ENCODE results near the gene NFKBIA.
"Not testable (repeated sequence)": the region's sequence is repeated elsewhere in the genome, so short reads cannot be mapped to it uniquely, and the experiment has no call there.

The NFKBIA gene

DNA sequence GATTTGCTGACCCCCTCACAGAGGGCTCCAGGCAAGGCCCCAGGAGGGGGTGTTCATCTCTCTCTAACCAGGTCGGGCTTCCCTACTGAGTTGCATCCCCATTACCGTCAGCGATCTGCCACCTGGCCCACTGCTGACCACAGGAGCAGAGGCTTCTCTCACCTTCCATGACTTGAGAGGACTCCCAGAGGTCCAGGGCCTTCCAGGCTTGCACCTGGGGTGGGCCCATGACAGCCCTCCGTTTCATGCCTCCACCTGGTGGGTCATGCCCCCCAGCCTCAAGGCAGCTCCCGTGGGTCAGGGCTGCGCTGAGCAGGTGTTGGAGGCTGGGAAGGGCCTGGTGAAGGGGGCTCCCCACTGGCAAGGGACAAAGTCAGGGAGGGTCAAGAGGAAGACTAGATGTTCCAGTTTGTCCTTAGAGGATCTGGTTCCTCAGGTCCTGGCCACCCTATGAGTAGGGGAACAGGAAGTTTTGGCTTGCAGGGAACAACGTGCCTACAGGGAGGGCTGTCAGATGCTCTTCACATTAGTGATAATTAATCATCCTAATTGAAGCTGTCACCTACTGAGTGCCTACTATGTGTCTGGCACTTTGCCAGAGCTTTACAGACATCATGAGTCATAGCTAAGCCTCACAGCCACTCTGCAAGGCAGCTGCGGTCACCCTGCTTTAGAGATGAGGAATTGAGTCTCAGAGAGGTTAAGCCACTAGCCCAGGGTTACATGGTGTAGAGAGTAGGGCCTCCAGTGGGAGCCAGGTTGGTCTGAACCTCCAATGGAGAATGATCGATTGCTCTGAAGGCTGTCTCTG, 13.8 kb downstream of the NFKBIA start:
- no peak for DNase-seq

- DNase-seq: no peak
Observed at GRCh38 chr14:35389315-35389667, 15.3 kb downstream of the NFKBIA start.

DNA sequence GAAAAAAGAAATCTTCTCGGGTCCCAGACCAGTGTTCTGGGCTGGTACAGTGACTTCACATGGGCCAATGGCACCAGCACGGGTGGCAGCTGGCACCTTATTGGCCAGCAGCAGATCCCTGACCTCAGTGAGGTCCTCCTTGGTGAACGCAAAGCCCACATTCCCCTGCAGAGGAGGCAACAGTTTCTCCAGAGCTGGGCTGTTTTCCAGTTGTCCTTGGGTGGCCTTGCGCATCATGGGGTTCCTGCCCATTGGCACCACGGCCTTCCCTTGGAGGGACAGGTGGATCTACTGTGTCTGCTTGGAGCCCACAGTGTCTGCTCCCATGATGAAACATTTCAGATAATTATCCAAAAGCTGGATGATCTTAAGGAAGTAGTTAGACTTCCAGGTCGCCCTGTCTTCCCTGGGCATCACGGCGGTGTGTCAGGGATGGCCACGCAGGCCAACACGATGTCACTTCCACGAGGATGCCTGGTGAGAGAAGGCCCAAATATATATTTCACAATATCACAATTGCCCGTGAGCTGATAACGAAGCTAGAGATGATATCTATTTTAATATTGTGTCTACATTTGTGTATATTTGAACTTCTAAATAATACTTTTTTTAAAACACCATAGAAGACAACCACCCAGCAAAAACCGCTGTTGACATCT, 15.8 kb downstream of the NFKBIA start:
- DNase-seq: no peak

- no peak for DNase-seq
Observed at GRCh38 chr14:35387713-35388579, 16.6 kb downstream of the NFKBIA start.

DNA sequence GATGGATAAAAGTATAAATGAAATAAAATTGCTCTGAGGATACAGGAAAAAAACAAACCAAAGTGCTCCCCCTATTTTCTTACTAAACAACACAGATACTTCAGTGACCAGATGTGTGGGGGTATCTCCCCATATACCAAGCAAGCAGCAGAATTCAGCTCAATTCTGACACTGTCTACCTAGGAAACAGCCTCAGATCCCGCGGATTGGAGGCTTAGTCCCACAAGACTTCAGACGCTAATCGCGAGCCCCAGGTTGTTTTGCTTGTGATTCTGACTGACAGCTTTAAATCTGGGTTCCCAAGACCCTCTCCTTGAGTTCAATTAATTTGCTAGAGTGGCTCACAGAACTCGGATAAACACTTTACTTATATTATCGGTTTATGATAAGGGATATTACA, 17.3 kb downstream of the NFKBIA start:
- DNase-seq: no peak

DNA sequence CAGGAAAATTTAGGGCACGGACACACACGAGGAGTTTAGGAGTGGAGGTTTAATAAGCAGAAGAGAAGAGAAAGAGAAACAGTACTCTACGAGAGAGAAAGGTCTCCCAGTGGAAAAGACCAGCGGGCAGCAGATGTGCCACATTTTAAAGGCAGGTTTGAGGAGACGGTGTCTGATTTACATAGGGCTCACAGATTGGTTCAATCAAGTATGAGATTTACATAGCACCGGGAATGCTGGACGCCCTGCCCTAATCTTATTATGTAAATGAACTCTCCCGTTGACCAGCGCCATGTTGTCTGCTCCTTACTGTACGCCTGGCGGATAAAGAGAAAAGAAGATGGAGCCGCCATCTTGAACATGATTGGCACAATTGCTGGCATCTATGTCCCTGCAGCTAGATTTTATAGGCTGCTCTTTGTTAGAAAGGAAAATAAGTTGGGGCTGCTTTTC, 17.9 kb downstream of the NFKBIA start:
- no peak for DNase-seq

- DNase-seq: peak; percentile 89
Observed at GRCh38 chr14:35385042-35385839, 19.3 kb downstream of the NFKBIA start.

- DNase-seq: peak; percentile 87
Observed at GRCh38 chr14:35384455-35385041, 20.0 kb downstream of the NFKBIA start.

DNA sequence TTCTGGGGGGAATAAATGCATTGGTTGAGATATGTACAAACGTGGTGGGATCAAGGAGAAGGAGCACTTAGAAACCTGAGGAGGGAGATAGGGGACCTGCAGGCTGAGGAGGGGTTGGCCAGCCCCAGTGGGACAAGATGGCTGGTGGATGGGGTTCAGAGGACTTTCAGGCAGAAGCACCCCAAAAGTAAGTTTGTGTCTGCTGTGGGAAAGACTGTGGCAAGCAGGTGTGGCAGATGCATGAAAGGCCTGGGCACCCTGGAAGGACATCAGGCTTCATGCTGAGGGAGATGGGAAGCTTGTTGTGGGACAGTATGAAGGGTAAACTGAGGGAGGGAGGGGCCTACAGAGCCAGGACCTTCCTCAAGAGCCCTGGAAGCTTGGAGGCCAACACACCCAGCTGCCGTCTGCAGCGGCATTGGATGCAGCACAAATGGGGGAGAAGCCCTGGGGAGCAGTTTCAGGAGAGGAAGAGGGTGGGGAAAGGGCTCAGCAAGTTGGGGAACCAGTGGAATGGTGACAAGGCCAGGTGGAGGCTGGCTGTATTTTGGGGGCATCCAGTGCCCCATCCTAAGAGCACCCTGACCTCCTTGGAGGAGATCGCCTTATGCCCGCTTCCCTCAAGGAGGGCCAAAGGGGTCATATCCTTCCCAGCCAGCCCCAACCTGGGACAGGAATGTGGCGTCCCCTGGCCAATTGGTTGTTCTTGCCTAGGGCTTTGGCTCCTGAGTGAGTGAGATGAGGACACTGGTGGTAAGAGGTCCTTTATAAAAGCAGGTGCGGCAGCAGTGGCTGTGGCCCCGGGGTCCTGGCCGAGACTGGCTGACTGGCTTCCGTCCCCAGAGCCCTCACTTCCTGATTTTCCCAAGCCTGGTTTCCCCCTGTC, 20.7 kb downstream of the NFKBIA start:
- DNase-seq: no peak

DNA sequence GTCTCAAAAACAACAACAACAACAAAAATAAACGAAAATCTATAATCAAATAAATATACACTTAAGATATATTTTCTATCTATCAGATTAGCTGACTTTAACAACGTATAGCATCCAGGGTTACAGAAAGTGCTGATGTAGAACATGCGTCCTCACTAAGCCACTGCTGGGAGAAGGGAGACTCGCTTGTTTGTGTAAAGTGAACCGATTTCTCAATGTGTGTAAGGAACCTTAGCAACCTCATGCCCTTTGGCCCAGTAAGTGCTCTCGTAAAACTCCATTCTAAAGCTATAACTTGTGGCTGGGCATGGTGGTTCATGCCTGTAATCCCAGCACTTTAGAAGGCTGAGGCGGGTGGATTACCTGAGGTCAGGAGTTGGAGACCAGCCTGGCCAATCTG, 23.8 kb downstream of the NFKBIA start:
- DNase-seq: no peak

GRCh38 chr14:35379234-35379933, 25.2 kb downstream of the NFKBIA start:
- DNase-seq: not testable (repeated sequence)

- no peak for DNase-seq
Observed at GRCh38 chr14:35378425-35379233, 25.9 kb downstream of the NFKBIA start.

- DNase-seq: peak; percentile 58
Observed at GRCh38 chr14:35375558-35376025, 29.0 kb downstream of the NFKBIA start.

DNA sequence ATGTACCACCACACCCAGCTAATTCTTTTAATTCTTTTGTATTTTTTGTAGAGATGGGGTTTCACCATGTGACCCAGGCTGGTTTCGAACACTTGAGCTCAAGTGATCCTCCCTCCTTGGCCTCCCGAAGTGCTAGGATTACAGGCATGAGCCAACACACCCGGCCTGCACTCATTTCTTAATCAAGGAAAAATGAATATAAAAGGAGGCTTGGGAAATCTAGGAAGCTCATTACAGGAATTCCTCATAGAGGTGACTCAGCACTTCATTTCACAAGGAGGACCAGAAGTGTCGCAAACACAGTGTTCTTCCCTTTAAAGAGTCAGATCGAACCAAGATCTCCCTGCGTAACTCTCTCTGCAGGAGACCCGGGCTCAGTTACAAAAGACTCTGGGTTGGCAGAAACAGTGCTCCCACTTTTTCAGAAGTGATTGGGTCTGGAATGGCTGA, 30.3 kb downstream of the NFKBIA start:
- DNase-seq: peak; percentile 96

- not testable (repeated sequence) for DNase-seq
Observed at GRCh38 chr14:35373208-35373607, 31.3 kb downstream of the NFKBIA start.

DNA sequence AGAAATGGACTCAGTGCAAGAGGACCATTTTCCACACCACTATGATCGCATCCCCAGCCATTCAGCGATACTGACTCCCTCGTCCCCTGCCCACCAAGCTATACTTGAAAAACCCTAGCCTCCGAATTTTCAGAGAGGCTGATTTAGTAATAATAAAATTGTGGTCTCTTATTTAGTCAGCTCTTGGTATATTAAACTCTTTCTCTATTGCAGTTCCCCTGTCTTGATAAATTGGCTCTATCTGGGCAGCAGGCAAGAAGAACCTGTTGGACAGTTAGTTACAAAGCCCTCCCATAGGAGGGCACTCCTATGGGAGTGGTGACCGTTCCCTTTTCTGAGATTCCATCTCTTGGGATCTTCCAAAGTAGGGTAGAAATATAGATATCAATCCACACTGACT, 33.6 kb downstream of the NFKBIA start:
- DNase-seq: no peak

- DNase-seq: no peak
Observed at GRCh38 chr14:35369701-35370191, 34.8 kb downstream of the NFKBIA start.

DNA sequence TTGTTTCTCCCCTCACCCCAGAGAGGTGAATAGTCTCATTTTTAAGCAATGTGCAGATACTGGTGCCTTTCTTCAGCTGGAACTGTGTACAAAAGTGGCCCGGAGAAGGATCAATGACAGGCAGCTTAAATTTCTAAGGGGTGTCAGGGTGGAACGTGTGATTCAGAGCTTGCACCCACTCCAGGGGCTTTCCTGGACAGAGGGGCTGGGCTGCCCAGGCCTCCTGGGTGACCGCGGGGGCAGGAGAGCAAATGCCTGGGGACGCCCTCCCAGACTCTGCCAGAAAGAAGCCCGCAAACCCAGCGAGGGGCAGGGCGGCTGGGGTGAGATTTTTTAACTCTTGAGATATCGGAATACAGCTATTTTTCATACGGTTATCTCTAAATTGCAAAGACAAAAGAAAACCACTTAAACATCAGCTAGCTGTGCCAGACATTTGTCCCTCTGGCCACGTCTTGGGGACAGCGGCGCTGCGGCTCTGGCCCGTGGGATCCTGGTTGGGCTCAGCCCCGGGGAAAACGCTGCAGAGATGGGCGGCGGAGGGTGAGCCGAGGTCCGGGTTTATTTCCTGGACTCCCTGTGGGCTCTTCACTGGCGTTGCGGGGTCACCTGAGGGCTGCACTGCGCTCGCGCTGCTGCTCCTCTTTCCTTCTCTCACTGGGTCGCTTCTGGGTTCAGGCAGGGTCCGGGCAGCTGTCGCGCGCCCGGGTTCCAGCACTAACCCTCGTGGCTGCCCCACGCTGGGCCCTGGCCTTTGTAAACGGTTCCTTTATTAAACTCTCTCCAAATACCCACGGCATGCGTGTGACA, 35.8 kb downstream of the NFKBIA start:
- no peak for DNase-seq
